HG02884 (cell line): Measurements from ENCODE around the gene TMEM41B.
"Not testable (repeated sequence)": the region's sequence is repeated elsewhere in the genome, so short reads cannot be mapped to it uniquely, and the experiment has no call there.

Experiments
- ATAC-seq: cut with Tn5 transposase; IDR thresholded peaks from one replicate; pipeline ENCODE4 v1.9.1; 2021; ENCODE audit warnings: mild to moderate bottlenecking, moderate library complexity; ENCODE audit not compliant: unreplicated experiment

TMEM41B gene

GRCh38 chr11:9263840-9264315 lies 50.5 kb downstream of the TMEM41B start:
- peak; percentile 57 for ATAC-seq

GRCh38 chr11:9260838-9261146 lies 53.6 kb downstream of the TMEM41B start:
- not testable (repeated sequence) for ATAC-seq

GRCh38 chr11:9259981-9260837 lies 54.2 kb downstream of the TMEM41B start:
- ATAC-seq: no peak

- not testable (repeated sequence) for ATAC-seq
These were observed 56.1 kb downstream of the TMEM41B start for GRCh38 chr11:9258279-9258678.

DNA sequence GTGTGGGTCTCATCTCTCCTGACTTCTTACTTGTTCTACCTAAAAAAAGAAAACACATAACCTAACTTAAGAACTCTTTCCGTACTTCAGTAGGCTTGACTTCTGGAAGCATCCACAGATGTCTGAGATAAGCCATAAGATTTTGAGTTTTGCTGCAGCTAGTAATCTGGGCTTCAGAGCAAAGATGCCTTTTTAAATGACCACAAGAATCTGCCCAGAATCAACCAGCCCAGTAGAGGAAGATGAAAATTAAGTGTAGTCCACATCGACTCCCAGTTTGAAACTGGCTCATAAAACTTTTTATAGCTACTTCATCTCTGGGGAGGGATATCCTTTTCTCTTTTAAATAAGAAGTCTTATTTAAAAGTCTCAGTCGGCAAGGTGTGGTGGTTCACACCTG lies 60.0 kb downstream of the TMEM41B start:
- ATAC-seq: no peak

GRCh38 chr11:9253086-9253485 lies 61.3 kb downstream of the TMEM41B start:
- no peak for ATAC-seq

DNA sequence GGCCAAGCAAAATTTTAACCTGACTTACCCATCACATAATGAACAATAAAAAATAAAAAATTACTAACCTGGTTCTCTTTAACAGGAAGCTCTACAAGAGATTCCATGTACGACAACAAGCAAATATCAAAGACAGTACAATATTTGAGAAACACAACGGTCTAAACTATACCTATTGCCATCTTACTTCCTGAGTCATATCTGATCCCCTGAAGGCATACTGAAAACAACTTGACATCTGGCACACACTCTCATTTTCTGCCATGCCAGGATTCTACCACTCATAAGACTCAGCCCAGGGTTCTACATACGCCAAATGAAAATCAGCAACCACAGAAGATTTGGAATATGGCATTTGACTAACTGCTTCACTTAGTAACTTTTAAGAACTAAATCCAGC lies 63.1 kb downstream of the TMEM41B start:
- ATAC-seq: no peak

DNA sequence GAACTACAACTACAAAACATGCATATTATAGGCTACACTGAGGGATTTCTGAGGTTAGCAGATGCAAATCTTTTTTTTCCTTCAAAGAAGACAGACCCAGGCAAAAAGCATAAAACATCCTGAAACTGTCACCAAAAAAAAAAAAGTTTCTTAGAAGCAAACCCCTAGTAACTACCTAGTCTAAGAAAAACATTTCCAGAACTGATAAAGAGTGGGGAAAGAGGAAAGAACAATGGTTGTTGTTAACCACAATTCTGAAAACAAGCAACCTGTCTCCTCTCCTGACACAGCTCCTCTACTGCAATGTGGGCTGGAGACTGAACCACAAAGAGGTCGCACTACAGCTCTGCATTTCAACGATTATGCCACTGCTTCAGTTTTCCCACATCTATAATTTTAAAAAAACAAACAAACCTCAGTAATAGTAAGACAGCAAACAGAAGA lies 64.2 kb downstream of the TMEM41B start:
- peak; percentile 76 for ATAC-seq

DNA sequence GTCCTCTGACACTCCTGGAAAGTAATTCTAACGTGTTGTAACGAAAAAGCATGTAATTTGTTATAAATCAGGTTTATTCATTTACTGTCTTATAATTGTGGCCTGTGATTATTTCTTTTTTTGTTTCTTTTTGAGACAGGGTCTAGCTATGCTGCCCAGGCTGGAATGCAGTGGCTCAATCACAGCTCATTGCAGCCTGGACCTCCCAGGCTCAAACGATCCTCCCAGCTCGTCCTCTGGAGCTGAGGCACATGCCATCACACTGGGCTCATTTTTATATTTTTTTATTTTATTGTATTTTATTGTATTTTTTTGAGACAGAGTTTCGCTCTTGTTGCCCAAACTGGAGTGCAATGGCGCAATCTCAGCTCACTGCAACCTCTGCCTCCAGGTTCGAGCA lies 65.1 kb downstream of the TMEM41B start:
- no peak for ATAC-seq

DNA sequence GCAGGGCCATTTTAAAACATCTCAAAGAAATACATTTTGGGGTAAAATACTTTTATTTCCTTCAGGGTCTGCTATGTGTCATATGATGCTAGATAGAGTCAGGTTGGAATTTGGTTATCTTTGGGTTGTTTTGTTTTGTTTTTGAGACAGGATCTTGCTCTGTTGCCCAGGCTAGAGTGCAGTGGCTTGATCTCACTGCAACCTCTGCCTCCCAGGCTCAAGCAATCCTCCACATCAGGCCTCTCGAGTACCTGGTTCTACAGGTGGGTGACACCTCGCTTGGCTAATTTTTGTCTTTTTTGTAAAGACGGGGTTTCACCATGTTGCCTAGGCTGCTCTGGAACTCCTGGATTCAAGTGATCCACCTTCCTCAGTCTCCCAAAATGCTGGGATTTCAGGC lies 66.5 kb downstream of the TMEM41B start:
- no peak for ATAC-seq

GRCh38 chr11:9236242-9236641 lies 78.2 kb downstream of the TMEM41B start:
- not testable (repeated sequence) for ATAC-seq

DNA sequence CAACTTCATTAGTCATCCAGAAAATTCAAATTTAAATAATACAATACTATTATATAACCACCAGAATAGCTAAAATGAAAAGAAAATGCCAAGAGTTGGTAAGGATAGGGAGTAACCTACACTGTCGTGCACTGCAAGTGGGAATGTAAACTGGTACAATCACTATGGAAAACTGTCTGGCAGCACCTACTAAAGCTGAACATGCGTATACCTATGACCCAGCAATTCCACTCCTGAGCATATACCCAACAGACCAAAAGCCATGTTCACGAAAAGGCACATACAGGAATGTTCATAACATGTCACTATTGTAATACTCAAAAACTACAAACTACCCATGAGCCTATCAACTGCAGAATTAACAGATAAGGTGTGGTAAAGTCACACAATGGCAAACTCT lies 81.9 kb downstream of the TMEM41B start:
- no peak for ATAC-seq

DNA sequence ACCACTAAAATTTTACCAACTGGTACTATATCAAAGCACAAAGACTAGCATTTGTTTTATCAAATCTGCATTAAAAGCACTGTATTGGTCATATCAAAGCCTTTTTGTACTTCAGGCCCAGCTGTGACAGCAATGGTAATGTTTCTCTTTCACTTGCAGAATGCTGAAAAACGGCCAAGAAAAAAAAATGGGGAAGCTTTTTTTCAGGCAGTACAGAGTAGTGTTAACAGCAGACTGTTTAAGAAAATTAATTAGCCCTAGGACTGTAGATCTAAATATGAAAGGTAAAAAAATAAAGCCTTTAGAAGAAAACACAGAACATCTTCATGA lies 82.6 kb downstream of the TMEM41B start:
- ATAC-seq: peak; percentile 65
